ENCODE measurements around the gene RBM18. TPM values are rescaled to one million over a fixed set of nuclear protein-coding genes. Genes with fewer than 3 reads are reported as not detected.

The RBM18 gene
- total and polyA plus RNA-seq, 2 experiments from 2014 or later = 9.3 to 25.5 TPM

- TF ChIP-seq CTCF (conservative IDR thresholded peaks at IDR 0.05; ENCODE audit: low read depth in 2 of 2) (no peak), ZNF114 (CRISPR knock-in tag; IDR thresholded peaks at IDR 0.05) (no peak), CREB1 (CRISPR knock-in tag; IDR thresholded peaks at IDR 0.05; ENCODE audit: low read depth) (no peak), EZH2 (IDR thresholded peaks at IDR 0.05; ENCODE audit: low read depth, unreplicated experiment) (no peak), ZNF462 (CRISPR knock-in tag; IDR thresholded peaks at IDR 0.05) (no peak), JUNB (IDR thresholded peaks at IDR 0.05; ENCODE audit: unreplicated experiment) (no peak)
Measured at GRCh38 chr9:122314165-122314564, 49.5 kb upstream of the RBM18 start (continued).

- DNase-seq (ENCODE audit: low spot score) = no peak
- H3K9me3 Mint-ChIP-seq = no peaks in the 10 kb centered on the region
- H3K4me3 Mint-ChIP-seq = no peak overlapping the region
- Histone ChIP-seq H3K27ac (ENCODE audit: low read depth) (no peak overlapping the region), H3K4me2 (no peak overlapping the region), H3K4me1 (ENCODE audit: insufficient read depth) (no peaks in the 10 kb centered on the region), H3K36me3 (ENCODE audit: insufficient read depth) (peaks cover 11% of the 10 kb centered on the region), H3F3A (replicated peaks; ENCODE audit: low read depth) (no peaks in the 10 kb centered on the region), H3K27me3 (ENCODE audit: insufficient read depth) (no peaks in the 10 kb centered on the region), H3K9me2 (ENCODE audit: insufficient read depth) (no peaks in the 10 kb centered on the region), H3K4me3 (no peak overlapping the region), H3K79me2 (replicated peaks; ENCODE audit: insufficient read depth) (no peaks in the 10 kb centered on the region), H2AFZ (no peak overlapping the region), H4K20me1 (replicated peaks; ENCODE audit: insufficient read depth) (no peaks in the 10 kb centered on the region; the same call in none of the 2 replicates)
- ATAC-seq = no peak
- H3K4me1 Mint-ChIP-seq = peaks cover 4% of the 10 kb centered on the region; the same call in 1 of the 3 replicates
- H3K36me3 Mint-ChIP-seq (ENCODE audit: low read depth) = peaks cover 24% of the 10 kb centered on the region
- no peak for TF ChIP-seq ZNF114 (CRISPR knock-in tag; IDR thresholded peaks at IDR 0.05)
- no peaks in the 10 kb centered on the region for H3K27me3 Mint-ChIP-seq (ENCODE audit: insufficient read depth, low read depth, poor library complexity)
- H3K27ac Mint-ChIP-seq = no peak overlapping the region
Measured at GRCh38 chr9:122309861-122310260, 45.2 kb upstream of the RBM18 start.

Measured in GM23338 (cell line).